ENCODE data around the gene ADAMTS9. TPM values are rescaled to one million over a fixed set of nuclear protein-coding genes. Genes with fewer than 3 reads are reported as not detected.

ADAMTS9 gene
- polyA plus RNA-seq, 3 donors, result 138 to 166 (median 150) TPM

DNA sequence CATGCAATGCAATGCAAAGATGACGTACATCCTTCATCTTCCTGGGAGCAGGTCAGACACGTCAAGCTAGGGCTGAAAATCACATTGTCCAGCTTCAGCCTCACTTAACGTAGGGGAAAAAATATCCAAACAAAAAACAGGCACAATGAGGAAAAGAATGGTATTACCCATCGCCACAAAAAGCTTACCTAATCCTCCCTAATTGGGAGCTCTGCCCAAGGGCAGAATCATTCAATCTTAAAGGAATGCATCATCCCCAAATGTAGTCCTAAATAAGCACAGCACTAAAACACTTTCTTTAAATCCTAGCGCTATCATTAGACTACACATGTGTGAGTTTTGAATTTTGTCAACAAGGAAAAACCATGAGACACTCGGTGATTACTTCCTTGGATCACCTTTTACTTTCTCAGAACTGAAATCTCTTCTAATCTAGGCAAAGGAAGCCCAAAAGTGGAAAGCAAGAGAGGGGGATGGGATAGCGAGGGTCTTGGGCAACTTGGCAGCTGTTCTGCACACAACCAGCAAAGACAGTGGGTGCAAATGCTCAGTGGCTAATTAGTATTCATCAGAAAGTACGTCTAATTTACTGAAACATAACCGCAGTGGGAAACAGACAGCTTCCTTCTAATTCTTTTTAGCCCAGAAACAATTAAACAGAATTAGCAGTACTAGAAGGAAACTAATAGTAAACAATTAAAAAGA, 87.4 kb downstream of the ADAMTS9 start:
- DNase-seq (ENCODE audit: extremely low read depth in 1 of 11, low read depth in 9 of 11, low spot score in 4 of 11), result no peak

DNA sequence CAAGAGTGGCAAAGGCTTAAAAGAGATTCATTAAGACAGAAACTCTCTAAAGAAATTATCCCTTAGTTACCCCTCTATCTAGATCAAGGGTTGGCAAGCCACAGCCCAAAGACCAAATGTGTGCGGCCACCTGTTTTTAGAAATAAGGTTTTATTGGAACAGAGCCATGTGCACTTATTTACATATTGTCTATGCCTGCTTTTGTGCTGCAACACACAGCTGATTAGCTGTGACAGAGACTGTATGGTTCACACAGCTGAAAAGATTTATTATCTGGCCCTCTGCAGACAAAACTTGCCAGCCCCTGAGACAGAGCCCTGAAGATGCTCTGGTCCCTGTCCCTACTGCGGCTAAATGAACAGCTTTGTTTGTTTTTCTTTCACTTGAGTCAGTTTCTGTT, 88.1 kb downstream of the ADAMTS9 start:
- no peak for DNase-seq (ENCODE audit: extremely low read depth in 1 of 11, low read depth in 9 of 11, low spot score in 4 of 11)

- peak in 2 of 11 donors; percentile 24 for DNase-seq (ENCODE audit: extremely low read depth in 1 of 11, low read depth in 9 of 11, low spot score in 4 of 11)
Measured at GRCh38 chr3:64595253-64595694, 92.5 kb downstream of the ADAMTS9 start.

- no peak for DNase-seq (ENCODE audit: extremely low read depth in 1 of 11, low read depth in 9 of 11, low spot score in 4 of 11)
Measured at GRCh38 chr3:64594134-64594533, 93.7 kb downstream of the ADAMTS9 start.

GRCh38 chr3:64593350-64593749, 94.5 kb downstream of the ADAMTS9 start:
- DNase-seq (ENCODE audit: extremely low read depth in 1 of 11, low read depth in 9 of 11, low spot score in 4 of 11), result no peak

DNA sequence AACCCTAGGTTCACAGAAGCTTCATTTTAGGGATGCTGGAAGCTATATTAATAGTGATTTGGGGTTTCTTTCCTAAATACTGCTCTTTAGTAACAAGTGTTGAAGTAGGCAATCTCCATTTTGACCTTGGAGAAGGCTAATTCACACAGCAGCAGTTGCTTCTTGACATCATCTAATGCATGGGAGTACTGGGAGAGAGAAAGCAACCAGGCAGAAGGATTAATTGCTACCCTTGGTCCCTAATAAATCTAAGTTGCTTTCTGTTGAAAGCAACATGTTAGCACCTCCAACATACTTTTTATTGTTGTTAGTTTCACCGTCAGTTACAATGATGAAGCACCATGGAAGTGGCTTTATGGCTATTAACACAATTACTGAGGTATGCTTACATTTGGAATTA, 96.2 kb downstream of the ADAMTS9 start:
- no peak for DNase-seq (ENCODE audit: extremely low read depth in 1 of 11, low read depth in 9 of 11, low spot score in 4 of 11)

GRCh38 chr3:64588380-64588779, 99.4 kb downstream of the ADAMTS9 start:
- DNase-seq (ENCODE audit: extremely low read depth in 1 of 11, low read depth in 9 of 11, low spot score in 4 of 11), result peak in 5 of 11 donors; percentile 24 to 66 (median 63)

- DNase-seq (ENCODE audit: extremely low read depth in 1 of 11, low read depth in 9 of 11, low spot score in 4 of 11), result peak in 1 of 11 donors; percentile 42
Measured at GRCh38 chr3:64586952-64587351, 100.8 kb downstream of the ADAMTS9 start.

GRCh38 chr3:64584179-64584578, 103.6 kb downstream of the ADAMTS9 start:
- DNase-seq (ENCODE audit: extremely low read depth in 1 of 11, low read depth in 9 of 11, low spot score in 4 of 11), result no peak

GRCh38 chr3:64578797-64579196, 109.0 kb downstream of the ADAMTS9 start:
- no peak for DNase-seq (ENCODE audit: extremely low read depth in 1 of 11, low read depth in 9 of 11, low spot score in 4 of 11)

GRCh38 chr3:64578062-64578770, 109.6 kb downstream of the ADAMTS9 start:
- no peak for DNase-seq (ENCODE audit: extremely low read depth in 1 of 11, low read depth in 9 of 11, low spot score in 4 of 11)

- DNase-seq (ENCODE audit: extremely low read depth in 1 of 11, low read depth in 9 of 11, low spot score in 4 of 11), result no peak
Measured at GRCh38 chr3:64576211-64576775, 111.5 kb downstream of the ADAMTS9 start.

DNA sequence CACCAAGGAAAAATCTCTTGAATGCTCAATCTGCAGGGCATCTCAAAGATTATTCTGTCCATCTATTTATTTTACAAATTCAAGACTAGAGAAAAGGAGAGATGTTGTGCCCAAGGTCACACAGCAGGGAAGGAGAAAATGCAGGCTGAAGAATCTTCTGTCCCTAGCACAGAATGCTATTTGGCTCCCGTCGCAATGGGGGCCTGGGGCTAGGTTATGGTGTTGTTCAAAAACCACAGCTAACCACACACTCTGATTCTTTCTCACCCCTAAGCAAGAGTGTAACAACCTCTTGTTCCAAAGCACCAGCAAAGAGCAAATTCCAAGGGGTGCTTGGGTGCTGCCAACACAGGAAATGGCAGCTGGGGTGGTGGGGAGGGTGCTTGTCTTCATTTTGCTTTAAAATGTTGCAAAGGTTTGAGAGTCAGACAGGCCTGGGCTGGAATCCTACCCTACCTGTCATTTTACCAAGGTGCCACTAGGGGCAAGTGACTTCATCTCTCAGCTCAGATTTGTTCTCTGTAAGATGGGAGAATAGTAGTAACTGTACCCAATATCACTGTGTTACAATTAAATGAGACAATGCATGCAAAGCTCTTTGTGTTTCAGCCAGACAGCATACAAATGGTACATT, 112.5 kb downstream of the ADAMTS9 start:
- DNase-seq (ENCODE audit: extremely low read depth in 1 of 11, low read depth in 9 of 11, low spot score in 4 of 11), result no peak

- DNase-seq (ENCODE audit: extremely low read depth in 1 of 11, low read depth in 9 of 11, low spot score in 4 of 11), result no peak
Measured at GRCh38 chr3:64574194-64574593, 113.6 kb downstream of the ADAMTS9 start.

DNA sequence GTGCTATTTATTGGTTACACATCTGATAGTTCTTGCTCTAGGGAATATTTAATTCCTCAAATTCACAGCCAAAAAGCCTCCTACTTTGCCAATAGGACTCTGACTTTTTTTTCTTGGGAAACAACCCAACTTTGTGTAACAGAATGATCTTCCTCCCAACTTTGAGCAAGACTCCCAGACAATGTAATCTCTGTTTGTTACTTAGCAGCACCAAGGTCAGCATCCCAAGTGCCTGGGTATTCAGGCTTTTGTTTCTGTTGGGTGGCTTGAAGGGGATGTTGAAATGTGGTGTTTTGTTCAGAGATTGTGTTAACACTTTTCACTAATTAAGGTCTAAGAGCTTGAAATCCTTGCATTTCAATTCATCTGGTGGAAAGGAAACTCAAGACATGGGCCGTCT, 115.8 kb downstream of the ADAMTS9 start:
- no peak for DNase-seq (ENCODE audit: extremely low read depth in 1 of 11, low read depth in 9 of 11, low spot score in 4 of 11)

DNA sequence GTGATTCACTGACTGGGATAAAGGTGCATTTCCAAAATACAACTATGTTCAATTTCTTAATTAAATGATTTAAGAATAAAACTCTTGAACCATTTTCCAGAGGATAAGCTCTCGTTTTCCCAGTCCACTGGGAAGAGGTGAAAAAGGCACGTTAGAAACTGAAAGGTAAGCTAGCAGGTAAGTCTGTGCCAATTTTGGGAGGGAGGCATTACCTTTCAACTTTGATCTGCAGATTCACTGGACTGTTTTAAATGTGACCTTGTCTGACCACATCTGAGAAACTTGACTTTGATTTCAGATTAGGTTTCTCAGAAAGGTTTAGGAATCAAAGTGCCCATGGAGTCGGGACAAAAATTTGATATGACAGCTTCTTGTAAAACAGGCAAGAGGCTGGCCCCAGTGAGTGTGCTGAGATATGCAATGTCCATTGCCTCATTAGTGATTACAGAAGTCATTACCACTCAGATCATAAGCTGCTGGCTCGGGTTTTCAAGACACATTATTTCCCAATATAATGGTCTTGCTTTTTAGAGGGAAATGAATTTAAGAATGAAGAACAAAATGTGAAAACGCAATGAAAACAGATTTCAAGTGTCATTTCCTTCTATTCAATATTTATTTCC, 118.8 kb downstream of the ADAMTS9 start:
- DNase-seq (ENCODE audit: extremely low read depth in 1 of 11, low read depth in 9 of 11, low spot score in 4 of 11), result no peak

DNA sequence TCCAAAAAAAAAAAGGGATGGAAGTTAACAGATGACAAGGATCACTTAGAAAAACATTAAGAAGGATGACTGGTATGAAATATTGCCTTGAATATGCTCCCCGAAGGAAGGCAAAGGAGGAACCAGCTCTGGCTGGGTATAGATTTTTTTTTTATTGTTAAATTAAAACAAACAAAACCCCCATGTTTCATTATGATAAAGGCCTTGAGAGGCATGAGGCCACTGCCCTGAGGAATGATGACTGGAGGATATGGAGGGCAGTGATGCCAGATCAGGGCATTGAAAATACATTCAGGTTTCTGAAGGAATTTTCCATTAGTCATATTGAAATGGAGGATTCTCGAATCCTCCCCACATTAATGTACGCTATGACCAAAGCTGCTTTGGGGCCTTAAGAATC, 120.9 kb downstream of the ADAMTS9 start:
- DNase-seq (ENCODE audit: extremely low read depth in 1 of 11, low read depth in 9 of 11, low spot score in 4 of 11), result no peak

DNA sequence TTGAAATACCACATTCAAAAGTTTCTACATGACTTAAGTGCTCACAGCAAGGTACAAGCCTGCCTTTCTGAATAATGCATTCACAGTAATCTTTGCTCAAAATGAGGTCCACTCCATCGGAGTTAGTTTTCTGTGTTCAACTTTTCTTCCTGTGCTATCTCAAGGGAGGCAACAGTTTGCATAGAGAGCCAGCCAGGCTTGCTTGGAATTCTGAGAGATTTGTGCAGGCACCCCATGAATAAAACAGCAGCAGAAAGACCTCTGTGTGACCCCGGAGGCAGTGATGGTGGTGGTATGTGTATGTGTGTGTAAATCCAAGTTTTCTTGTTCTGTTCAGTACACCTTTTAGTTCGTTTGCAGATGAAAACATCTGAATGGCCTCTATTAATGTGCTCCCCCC, 124.0 kb downstream of the ADAMTS9 start:
- no peak for DNase-seq (ENCODE audit: extremely low read depth in 1 of 11, low read depth in 9 of 11, low spot score in 4 of 11)

GRCh38 chr3:64561868-64562267, 125.9 kb downstream of the ADAMTS9 start:
- DNase-seq (ENCODE audit: extremely low read depth in 1 of 11, low read depth in 9 of 11, low spot score in 4 of 11), result no peak

All from renal cortex interstitium (tissue), 11 donors.